SK-N-SH treated with all-trans-retinoic acid at 6 μM for 48 hours (cell line): ENCODE measurements around the gene BRD9.
"Not testable (repeated sequence)": the region's sequence is repeated elsewhere in the genome, so short reads cannot be mapped to it uniquely, and the experiment has no call there.

Experiments
- ARNTL ChIP-seq: fragments of 450-650 bp; formaldehyde crosslinking; IDR thresholded peaks from 2 replicates; pipeline ENCODE4 v1.5.0; 2020; ENCODE audit warnings: low read depth, mild to moderate bottlenecking, moderate library complexity, borderline replicate concordance
- GLIS3 ChIP-seq: fragments of 250-450 bp; sonication (Bioruptor Pico); IDR thresholded peaks from 2 replicates; pipeline ENCODE4 v1.5.0; 2020; ENCODE audit warnings: mild to moderate bottlenecking, moderate library complexity
- ISL1 ChIP-seq: fragments of 250-450 bp; sonication (Bioruptor Pico); IDR thresholded peaks from 2 replicates; pipeline ENCODE4 v2.1.2; 2022; ENCODE audit warnings: mild to moderate bottlenecking, moderate library complexity
- RARB ChIP-seq: fragments of 250-450 bp; sonication (Bioruptor Pico); IDR thresholded peaks from 2 replicates; pipeline ENCODE4 v1.8.0; 2021; ENCODE audit warnings: mild to moderate bottlenecking, moderate library complexity
- TF ChIP-seq, protein P1 (sequence below): fragments of 250-450 bp; sonication (Bioruptor Pico); IDR thresholded peaks from 2 replicates; pipeline ENCODE4 v1.8.0; 2020; ENCODE audit warnings: mild to moderate bottlenecking, moderate library complexity, borderline replicate concordance
- TF ChIP-seq, protein P2 (sequence below): fragments of 250-450 bp; sonication (Bioruptor Pico); IDR thresholded peaks from 2 replicates; pipeline ENCODE4 v1.5.1; 2020; ENCODE audit warnings: low read depth, mild to moderate bottlenecking, moderate library complexity

GRCh38 chr5:843926-844325 is 48.7 kb downstream of the BRD9 start:
- not testable (repeated sequence) for TF ChIP-seq RARB (CRISPR knock-in tag); ISL1; ARNTL (CRISPR knock-in tag); GLIS3
- TF ChIP-seq, protein P1, sequence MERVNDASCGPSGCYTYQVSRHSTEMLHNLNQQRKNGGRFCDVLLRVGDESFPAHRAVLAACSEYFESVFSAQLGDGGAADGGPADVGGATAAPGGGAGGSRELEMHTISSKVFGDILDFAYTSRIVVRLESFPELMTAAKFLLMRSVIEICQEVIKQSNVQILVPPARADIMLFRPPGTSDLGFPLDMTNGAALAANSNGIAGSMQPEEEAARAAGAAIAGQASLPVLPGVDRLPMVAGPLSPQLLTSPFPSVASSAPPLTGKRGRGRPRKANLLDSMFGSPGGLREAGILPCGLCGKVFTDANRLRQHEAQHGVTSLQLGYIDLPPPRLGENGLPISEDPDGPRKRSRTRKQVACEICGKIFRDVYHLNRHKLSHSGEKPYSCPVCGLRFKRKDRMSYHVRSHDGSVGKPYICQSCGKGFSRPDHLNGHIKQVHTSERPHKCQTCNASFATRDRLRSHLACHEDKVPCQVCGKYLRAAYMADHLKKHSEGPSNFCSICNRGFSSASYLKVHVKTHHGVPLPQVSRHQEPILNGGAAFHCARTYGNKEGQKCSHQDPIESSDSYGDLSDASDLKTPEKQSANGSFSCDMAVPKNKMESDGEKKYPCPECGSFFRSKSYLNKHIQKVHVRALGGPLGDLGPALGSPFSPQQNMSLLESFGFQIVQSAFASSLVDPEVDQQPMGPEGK (CRISPR knock-in tag) = not testable (repeated sequence)
- TF ChIP-seq, protein P2, sequence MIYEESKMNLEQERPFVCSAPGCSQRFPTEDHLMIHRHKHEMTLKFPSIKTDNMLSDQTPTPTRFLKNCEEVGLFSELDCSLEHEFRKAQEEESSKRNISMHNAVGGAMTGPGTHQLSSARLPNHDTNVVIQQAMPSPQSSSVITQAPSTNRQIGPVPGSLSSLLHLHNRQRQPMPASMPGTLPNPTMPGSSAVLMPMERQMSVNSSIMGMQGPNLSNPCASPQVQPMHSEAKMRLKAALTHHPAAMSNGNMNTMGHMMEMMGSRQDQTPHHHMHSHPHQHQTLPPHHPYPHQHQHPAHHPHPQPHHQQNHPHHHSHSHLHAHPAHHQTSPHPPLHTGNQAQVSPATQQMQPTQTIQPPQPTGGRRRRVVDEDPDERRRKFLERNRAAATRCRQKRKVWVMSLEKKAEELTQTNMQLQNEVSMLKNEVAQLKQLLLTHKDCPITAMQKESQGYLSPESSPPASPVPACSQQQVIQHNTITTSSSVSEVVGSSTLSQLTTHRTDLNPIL (CRISPR knock-in tag) = not testable (repeated sequence)
